ENCODE results near the gene CCSER1.

GRCh38 chr4:91636083-91636482 is 1508.9 kb downstream of the CCSER1 start:
- TF ChIP-seq POLR2A (IDR thresholded peaks at IDR 0.05) (no peak), CTCF (IDR thresholded peaks at IDR 0.05) (no peak)
